Keratinocyte (primary cell): ENCODE results near the gene HDAC7. TPM values are rescaled to one million over a fixed set of nuclear protein-coding genes. Genes with fewer than 3 reads are reported as not detected.

Experiments used
- DNase-seq: peaks from one replicate; pipeline ENCODE4 v3.0.0-alpha.2; 2011; ENCODE audit warnings: low read depth, missing footprints, low spot score
- FAIRE-seq: peaks from 2 replicates; lab custom pipeline; 2011; peaks lifted over from hg19 to GRCh38; lab: Jason Lieb, UNC
- H2AFZ ChIP-seq: 2 replicates; pipeline ENCODE4 v1.6.0; 2012; ENCODE audit warnings: low read length, control low read depth, inconsistent platforms; ENCODE audit not compliant: control insufficient read depth
- H3K27ac ChIP-seq: 2 replicates; pipeline ENCODE4 v1.5.1; 2011; ENCODE audit warnings: low read length; ENCODE audit not compliant: control insufficient read depth, insufficient read depth
- H3K27me3 ChIP-seq: 3 replicates; pipeline ENCODE4 v1.6.0; 2011; ENCODE audit warnings: low read length; ENCODE audit not compliant: control insufficient read depth, insufficient read depth; ENCODE audit errors: extremely low read depth
- H3K36me3 ChIP-seq, 2 experiments: 2 replicates in 1 of 2; 3 replicates in 1 of 2; pipeline ENCODE4 v1.5.1; 2011; ENCODE audit warnings: low read length in 2 of 2, mild to moderate bottlenecking in 1 of 2; ENCODE audit not compliant: control insufficient read depth in 2 of 2, insufficient read depth in 2 of 2; ENCODE audit errors: extremely low read depth in 1 of 2
- H3K4me1 ChIP-seq: 3 replicates; pipeline ENCODE4 v1.5.1; 2011; ENCODE audit warnings: low read length; ENCODE audit not compliant: control insufficient read depth, insufficient read depth; ENCODE audit errors: extremely low read depth
- H3K4me2 ChIP-seq: 3 replicates; pipeline ENCODE4 v1.6.0; 2011; ENCODE audit warnings: low read depth, low read length; ENCODE audit not compliant: control insufficient read depth, insufficient read depth; ENCODE audit errors: extremely low read depth
- H3K4me3 ChIP-seq, 3 experiments: fragments of 200-600 bp in 1 of 3; sonication (generic) in 1 of 3; 2 replicates in 2 of 3; 3 replicates in 1 of 3; pipeline ENCODE4 v1.5.1; 2011 to 2016; ENCODE audit warnings: low read length in 3 of 3, mild to moderate bottlenecking in 3 of 3, control low read depth in 2 of 3, inconsistent platforms in 1 of 3, low read depth in 1 of 3, mixed read lengths in 1 of 3, mixed run types in 1 of 3, moderate library complexity in 1 of 3; ENCODE audit not compliant: control insufficient read depth in 2 of 3, insufficient read depth in 2 of 3; ENCODE audit errors: extremely low read depth in 1 of 3
- H3K79me2 ChIP-seq: 2 replicates; pipeline ENCODE4 v1.6.0; 2012; ENCODE audit warnings: low read length; ENCODE audit not compliant: control insufficient read depth, insufficient read depth
- H3K9ac ChIP-seq: 3 replicates; pipeline ENCODE4 v1.6.0; 2011; ENCODE audit warnings: low read length; ENCODE audit not compliant: control insufficient read depth, insufficient read depth; ENCODE audit errors: extremely low read depth
- H3K9me1 ChIP-seq: 3 replicates; pipeline ENCODE4 v1.6.0; 2011; ENCODE audit warnings: low read length; ENCODE audit not compliant: control insufficient read depth, insufficient read depth; ENCODE audit errors: extremely low read depth
- H3K9me3 ChIP-seq: 2 replicates; pipeline ENCODE4 v1.5.1; 2012; ENCODE audit warnings: low read depth, low read length; ENCODE audit not compliant: control insufficient read depth
- H4K20me1 ChIP-seq: 3 replicates; pipeline ENCODE4 v1.6.0; 2011; ENCODE audit warnings: low read length; ENCODE audit not compliant: control insufficient read depth, insufficient read depth; ENCODE audit errors: extremely low read depth
- CTCF ChIP-seq, 3 experiments: IDR thresholded peaks in 1 of 3; conservative IDR thresholded peaks in 1 of 3; optimal IDR thresholded peaks in 1 of 3; 2 replicates in 2 of 3; 3 replicates in 1 of 3; pipeline versions ENCODE3 to v1.5.1; 2011; ENCODE audit warnings: low read length in 3 of 3, mild to moderate bottlenecking in 3 of 3, moderate library complexity in 2 of 3, control low read depth in 1 of 3, inconsistent platforms in 1 of 3; ENCODE audit not compliant: insufficient read depth in 2 of 3; ENCODE audit errors: extremely low read depth in 1 of 3
- EZH2 ChIP-seq: IDR thresholded peaks from one replicate; pipeline ENCODE4 v1.6.1; 2012; ENCODE audit warnings: inconsistent platforms, mild to moderate bottlenecking, low read length, moderate library complexity
- dilution Hi-C: fragments of 300-500 bp; cut with MboI; formaldehyde crosslinking; loops from one replicate; pipeline ENCODE4 v1.7.0; 2020; ENCODE audit warnings: low sequenced_read_pairs; ENCODE audit not compliant: extremely low pct_ligation_motif_present
- polyA plus RNA-seq, 5 experiments: library from polyadenylated mRNA; depleted of rRNA in 3 of 5; stranded (reverse) in 3 of 5; stranded (forward) in 1 of 5; unstranded in 1 of 5; fragments of >200 nt; gene quantifications; 1 replicate in 1 of 5; 2 replicates in 3 of 5; 3 replicates in 1 of 5; pipeline versions ENCODE4 v1.2.1 to v1.2.3, GENCODE V29; 2011 to 2012; ENCODE audit warnings: missing spikeins in 2 of 5, low read depth in 1 of 5, low replicate concordance in 1 of 5

The HDAC7 gene
- polyA plus RNA-seq, 1 donor (not counting 4 experiments of a cell fraction or from before 2014, with no cell fraction given) = 17.0 TPM

GRCh38 chr12:47835831-47836155 is 16.1 kb upstream of the HDAC7 start:
- FAIRE-seq (peak; percentile 72), DNase-seq (peak; percentile 85)
- dilution Hi-C loops = no loop called here
- TF ChIP-seq EZH2 = no peak
- no peak for TF ChIP-seq CTCF (optimal IDR thresholded peaks at IDR 0.05 in 1 of 3, IDR thresholded peaks at IDR 0.05 in 1 of 3, conservative IDR thresholded peaks at IDR 0.05 in 1 of 3; ENCODE audit: extremely low read depth in 1 of 3, insufficient read depth in 2 of 3, low read length in 3 of 3)
- Histone ChIP-seq H4K20me1 (no peaks in the 10 kb centered on the region), H3K9ac (no peak overlapping the region), H3K36me3 (no peaks in the 10 kb centered on the region), H3K4me1 (peaks cover 19% of the 10 kb centered on the region), H2AFZ (no peak overlapping the region), H3K4me3 (peak overlapping the region in 1 of 3 experiments; percentile 13), H3K79me2 (no peaks in the 10 kb centered on the region), H3K9me1 (no peaks in the 10 kb centered on the region), H3K27me3 (no peaks in the 10 kb centered on the region), H3K9me3 (no peaks in the 10 kb centered on the region), H3K27ac (peak overlapping the region; percentile 29), H3K4me2 (peak overlapping the region; percentile 51)

GRCh38 chr12:47835006-47835830 is 15.5 kb upstream of the HDAC7 start:
- H3K9me1 ChIP-seq = no peaks in the 10 kb centered on the region
- H3K27me3 ChIP-seq = no peaks in the 10 kb centered on the region
- TF ChIP-seq EZH2 = no peak
- no peak for TF ChIP-seq CTCF (optimal IDR thresholded peaks at IDR 0.05 in 1 of 3, IDR thresholded peaks at IDR 0.05 in 1 of 3, conservative IDR thresholded peaks at IDR 0.05 in 1 of 3; ENCODE audit: extremely low read depth in 1 of 3, insufficient read depth in 2 of 3, low read length in 3 of 3)
- H3K4me3 ChIP-seq = no peak overlapping the region
- dilution Hi-C loops = no loop called here
- no peak for DNase-seq
- no peaks in the 10 kb centered on the region for H3K36me3 ChIP-seq
- no peak for FAIRE-seq
- H3K4me1 ChIP-seq = peaks cover 19% of the 10 kb centered on the region
- H3K9ac ChIP-seq = no peak overlapping the region
- H4K20me1 ChIP-seq = no peaks in the 10 kb centered on the region
- H2AFZ ChIP-seq = no peak overlapping the region
- H3K27ac ChIP-seq = peak overlapping the region; percentile 29
- peak overlapping the region; percentile 50 for H3K4me2 ChIP-seq
- H3K79me2 ChIP-seq = no peaks in the 10 kb centered on the region
- no peaks in the 10 kb centered on the region for H3K9me3 ChIP-seq
